ENCODE data around the gene MBNL3.
"Not testable (repeated sequence)": the region's sequence is repeated elsewhere in the genome, so short reads cannot be mapped to it uniquely, and the experiment has no call there.

The MBNL3 gene

DNA sequence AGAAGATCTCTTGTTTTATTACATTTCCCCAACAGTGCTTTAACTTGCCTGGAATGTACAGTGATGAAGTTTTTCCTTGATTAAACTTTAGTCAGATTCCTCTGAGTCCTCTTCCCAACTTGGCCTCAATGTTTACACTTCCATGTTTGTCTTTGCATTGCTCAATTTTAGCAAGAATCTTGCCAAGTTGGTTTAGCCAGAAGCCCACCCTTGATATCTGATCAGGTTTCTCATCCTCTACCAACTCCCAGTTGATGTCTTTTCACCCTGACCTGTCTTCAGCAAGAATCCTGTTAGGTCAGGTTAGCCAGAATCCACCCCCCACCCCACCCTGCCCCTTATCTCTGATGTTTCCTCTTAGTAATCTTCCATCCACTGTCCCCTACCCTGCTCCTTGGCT, 120.9 kb downstream of the MBNL3 start:
- no peak for DNase-seq

DNA sequence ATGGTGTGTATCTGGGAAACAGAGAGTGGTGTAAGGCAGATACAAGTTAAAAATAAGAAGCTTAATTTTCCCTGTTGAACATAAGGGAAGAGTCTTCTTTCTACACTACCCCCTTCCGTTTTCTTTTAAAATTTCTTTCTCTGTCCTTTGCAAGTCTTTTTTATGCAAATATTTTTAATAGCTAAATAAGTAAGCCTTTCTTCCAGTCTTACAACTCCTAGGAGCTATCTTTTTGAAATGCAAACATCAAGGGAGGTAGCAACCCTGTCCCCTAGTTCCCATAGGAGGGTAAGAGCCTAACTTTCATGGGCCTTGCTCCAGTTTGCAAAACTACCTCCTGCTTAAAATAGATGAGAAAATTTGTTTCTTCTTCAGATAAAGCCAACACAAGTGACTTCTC, 121.5 kb downstream of the MBNL3 start:
- no peak for DNase-seq

DNA sequence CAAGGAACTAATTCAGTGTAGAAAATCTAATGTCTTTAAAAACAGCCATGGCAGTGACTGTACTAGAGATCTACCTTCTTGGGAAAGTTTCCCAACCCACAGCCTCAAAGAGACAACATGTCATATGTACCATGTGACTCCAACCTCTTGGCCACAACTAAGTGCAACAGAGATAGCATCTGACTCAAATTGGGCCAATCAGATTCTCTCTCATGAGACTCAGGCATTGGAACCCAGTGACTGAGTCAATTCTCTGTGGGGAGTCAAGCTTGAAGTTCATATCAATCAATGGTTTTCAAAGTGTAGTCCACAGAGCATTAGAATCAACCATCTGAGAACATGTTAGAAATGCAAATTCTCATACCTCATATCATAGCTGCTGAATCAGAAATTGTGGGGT, 123.3 kb downstream of the MBNL3 start:
- no peak for DNase-seq

DNA sequence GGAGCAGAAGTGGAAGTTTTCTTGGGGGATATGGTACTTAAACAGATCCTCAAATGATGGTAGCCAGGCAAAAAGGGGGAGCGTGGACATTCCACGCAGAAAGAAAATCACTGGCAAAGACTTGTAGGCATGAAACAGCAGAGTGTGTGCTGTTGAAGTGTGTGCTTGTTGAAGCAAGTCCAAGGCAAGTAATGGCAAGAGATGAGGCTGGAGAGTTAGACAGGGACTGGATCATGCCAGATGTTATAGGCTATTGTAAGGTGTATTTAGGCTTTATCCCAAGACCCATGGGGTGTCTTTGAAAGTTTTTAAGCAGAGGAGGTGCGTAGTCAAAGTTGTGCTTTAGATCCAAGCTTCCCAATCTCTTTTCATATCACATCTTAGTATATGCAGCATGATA, 124.5 kb downstream of the MBNL3 start:
- no peak for DNase-seq

DNA sequence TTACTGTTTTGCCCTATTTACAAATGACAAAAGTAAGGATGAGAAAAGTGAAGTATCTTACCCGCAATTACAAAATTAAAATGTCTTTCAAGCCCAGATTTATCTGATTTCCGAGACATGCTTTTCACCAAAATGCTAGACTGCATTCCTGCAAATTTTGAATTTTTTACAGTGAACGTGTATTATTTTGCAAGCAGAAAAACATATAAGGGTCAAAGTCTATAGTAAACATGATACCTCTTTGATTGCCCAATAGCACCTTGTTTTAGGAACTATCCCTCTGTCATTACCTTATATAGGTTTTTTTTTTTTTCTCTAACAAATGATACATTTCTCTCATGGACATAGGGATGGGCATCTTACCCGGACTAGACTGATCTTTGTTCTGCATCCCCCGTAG, 135.4 kb downstream of the MBNL3 start:
- DNase-seq = no peak

DNA sequence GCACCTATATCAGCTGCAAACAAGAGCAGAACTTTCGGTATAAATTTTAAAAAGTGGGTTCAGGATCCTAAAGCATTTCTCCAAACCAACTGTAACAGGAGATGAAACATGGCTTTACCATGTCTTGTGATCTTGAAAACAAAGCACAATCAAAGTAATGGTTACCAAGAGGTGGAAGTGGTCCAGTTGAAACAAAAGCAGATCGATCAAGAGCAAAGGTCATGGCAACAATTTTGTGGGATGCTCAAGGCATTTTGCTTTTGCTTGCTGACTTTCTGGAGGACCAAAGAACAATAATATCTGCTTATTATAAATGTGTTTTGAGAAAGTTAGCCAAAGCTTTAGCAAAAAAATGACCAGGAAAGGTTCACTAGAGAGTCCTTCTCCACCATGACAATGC, 152.7 kb downstream of the MBNL3 start:
- no peak for DNase-seq

DNA sequence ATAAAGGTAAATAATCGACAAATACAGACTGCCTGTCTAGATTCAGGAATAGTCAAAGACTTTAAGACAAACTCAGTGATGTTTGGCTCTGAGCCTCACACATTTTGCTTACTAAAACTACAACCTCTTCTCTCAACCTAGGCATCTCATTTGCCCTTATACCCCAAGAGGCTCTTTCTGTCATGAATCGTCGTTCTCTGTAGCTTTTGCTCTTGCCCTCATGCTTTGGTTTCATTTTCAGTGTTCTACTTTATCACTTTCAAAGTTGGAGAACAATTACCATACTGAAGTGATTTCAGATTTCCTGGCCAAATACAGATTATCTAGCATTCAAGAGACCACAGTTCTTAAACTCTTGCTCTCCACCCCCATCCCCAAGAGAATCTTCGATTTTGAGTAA, 155.5 kb downstream of the MBNL3 start:
- no peak for DNase-seq

DNA sequence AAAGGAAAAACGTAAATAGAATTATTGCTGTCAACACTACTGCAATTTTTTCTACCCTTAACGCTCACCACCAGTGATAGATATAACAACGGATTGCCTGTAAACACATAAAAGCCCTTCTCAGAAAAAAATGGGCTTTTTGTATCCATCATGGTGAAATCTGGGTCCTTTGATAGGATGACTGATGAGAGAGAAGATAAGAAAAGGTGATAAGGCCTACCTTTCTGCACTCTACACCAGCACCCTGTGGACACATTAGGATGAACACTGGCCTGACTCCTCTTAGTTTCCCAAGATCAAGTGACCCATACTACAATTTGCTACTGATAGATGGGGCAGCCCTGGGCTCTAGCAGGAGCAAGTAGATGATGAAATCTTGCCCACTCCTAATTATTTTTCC, 157.3 kb downstream of the MBNL3 start:
- no peak for DNase-seq

DNA sequence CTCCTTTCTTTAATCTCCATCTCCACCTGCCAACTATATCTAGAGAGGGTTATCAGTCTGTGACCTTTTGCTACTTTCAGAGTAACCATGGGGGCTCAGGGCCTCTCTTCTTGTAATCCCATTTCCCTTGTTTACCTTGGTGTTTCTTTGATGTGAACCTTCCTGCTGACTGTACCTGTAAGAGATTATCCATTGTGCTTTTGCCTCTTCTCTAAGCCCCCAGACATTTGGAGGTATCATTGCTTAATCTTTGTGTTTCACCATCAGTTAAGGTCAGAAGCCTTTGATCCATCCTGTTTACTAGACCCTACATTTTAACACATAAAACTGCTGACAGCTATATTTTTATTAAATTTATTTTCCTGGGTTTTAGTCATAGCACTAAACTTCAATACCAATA, 157.8 kb downstream of the MBNL3 start:
- DNase-seq = no peak

DNA sequence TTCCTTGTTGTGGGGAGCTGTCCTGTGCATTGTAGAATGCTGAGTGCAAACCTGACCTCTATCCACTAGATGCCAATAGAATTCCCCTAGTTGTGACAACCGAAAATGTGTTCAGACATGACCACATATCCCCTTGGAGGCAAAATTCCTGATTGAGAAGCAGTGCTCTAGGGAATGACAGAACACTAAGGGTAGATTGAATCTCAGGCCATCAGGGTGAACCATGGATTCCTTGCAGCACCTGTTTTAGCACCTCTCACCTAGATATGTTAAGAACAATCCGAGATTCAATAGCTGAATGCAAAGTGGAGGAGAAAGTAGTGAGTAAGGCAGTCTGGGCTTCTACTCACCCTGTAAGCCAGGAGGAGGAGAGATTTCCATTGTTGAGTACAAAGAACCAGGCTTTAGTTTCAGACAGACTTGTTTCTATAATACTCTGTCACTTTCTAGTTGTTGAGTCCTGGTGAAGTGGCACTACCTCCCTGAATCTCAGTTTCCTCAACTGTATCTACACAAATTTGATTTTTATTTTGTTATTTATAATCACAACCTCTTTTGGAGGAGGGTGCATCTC, 158.6 kb downstream of the MBNL3 start:
- no peak for DNase-seq

DNA sequence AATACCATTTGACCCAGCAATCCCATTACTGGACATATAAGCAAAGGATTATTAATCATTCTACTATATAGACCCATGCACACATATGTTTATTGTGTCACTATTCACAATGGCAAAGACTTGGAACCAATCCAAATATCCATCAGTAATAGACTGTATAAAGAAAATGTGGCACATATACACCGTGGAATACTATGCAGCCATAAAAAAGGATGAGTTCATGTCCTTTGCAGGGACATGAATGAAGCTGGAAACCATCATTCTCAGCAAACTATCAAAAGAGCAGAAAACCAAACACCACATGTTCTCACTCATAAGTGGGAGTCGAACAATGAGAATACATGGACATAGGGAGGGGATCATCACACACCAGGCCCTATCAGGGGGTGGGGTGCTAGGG, 161.9 kb downstream of the MBNL3 start:
- not testable (repeated sequence) for DNase-seq

All from DMS 273 treated with DMSO at 0.1 percent for 48 hours (cell line).